ENCODE results near the gene PPP1R36. TPM values are rescaled to one million over a fixed set of nuclear protein-coding genes. Genes with fewer than 3 reads are reported as not detected.

PPP1R36 gene
- total and polyA plus RNA-seq, 2 of the 8 experiments (the other 6 are each of a cell fraction or from before 2014, with no cell fraction given) = 0.39 to 0.93 TPM

DNA sequence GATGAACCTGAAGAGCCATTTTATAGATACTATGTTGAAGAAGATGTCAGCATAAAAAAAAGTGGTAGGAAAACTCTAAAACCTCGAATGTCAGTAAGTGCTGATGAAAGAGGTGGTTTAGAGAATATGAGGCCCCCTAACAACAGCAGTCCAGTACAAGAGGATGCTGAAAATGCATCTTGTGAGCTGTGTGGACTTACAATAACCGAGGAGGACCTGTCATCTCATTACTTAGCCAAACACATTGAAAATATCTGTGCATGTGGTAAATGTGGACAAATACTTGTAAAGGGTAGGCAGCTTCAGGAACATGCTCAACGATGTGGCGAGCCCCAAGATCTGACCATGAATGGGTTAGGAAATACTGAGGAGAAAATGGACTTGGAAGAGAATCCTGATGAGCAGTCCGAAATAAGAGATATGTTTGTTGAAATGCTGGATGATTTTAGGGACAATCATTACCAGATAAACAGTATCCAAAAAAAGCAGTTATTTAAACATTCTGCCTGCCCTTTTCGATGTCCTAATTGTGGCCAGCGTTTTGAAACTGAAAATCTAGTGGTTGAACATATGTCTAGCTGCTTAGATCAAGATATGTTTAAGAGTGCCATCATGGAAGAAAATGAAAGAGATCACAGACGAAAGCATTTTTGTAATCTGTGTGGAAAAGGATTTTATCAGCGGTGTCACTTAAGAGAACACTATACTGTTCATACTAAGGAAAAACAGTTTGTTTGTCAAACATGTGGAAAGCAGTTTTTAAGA, 27.0 kb upstream of the PPP1R36 start (continued):
- TF ChIP-seq, protein P1, sequence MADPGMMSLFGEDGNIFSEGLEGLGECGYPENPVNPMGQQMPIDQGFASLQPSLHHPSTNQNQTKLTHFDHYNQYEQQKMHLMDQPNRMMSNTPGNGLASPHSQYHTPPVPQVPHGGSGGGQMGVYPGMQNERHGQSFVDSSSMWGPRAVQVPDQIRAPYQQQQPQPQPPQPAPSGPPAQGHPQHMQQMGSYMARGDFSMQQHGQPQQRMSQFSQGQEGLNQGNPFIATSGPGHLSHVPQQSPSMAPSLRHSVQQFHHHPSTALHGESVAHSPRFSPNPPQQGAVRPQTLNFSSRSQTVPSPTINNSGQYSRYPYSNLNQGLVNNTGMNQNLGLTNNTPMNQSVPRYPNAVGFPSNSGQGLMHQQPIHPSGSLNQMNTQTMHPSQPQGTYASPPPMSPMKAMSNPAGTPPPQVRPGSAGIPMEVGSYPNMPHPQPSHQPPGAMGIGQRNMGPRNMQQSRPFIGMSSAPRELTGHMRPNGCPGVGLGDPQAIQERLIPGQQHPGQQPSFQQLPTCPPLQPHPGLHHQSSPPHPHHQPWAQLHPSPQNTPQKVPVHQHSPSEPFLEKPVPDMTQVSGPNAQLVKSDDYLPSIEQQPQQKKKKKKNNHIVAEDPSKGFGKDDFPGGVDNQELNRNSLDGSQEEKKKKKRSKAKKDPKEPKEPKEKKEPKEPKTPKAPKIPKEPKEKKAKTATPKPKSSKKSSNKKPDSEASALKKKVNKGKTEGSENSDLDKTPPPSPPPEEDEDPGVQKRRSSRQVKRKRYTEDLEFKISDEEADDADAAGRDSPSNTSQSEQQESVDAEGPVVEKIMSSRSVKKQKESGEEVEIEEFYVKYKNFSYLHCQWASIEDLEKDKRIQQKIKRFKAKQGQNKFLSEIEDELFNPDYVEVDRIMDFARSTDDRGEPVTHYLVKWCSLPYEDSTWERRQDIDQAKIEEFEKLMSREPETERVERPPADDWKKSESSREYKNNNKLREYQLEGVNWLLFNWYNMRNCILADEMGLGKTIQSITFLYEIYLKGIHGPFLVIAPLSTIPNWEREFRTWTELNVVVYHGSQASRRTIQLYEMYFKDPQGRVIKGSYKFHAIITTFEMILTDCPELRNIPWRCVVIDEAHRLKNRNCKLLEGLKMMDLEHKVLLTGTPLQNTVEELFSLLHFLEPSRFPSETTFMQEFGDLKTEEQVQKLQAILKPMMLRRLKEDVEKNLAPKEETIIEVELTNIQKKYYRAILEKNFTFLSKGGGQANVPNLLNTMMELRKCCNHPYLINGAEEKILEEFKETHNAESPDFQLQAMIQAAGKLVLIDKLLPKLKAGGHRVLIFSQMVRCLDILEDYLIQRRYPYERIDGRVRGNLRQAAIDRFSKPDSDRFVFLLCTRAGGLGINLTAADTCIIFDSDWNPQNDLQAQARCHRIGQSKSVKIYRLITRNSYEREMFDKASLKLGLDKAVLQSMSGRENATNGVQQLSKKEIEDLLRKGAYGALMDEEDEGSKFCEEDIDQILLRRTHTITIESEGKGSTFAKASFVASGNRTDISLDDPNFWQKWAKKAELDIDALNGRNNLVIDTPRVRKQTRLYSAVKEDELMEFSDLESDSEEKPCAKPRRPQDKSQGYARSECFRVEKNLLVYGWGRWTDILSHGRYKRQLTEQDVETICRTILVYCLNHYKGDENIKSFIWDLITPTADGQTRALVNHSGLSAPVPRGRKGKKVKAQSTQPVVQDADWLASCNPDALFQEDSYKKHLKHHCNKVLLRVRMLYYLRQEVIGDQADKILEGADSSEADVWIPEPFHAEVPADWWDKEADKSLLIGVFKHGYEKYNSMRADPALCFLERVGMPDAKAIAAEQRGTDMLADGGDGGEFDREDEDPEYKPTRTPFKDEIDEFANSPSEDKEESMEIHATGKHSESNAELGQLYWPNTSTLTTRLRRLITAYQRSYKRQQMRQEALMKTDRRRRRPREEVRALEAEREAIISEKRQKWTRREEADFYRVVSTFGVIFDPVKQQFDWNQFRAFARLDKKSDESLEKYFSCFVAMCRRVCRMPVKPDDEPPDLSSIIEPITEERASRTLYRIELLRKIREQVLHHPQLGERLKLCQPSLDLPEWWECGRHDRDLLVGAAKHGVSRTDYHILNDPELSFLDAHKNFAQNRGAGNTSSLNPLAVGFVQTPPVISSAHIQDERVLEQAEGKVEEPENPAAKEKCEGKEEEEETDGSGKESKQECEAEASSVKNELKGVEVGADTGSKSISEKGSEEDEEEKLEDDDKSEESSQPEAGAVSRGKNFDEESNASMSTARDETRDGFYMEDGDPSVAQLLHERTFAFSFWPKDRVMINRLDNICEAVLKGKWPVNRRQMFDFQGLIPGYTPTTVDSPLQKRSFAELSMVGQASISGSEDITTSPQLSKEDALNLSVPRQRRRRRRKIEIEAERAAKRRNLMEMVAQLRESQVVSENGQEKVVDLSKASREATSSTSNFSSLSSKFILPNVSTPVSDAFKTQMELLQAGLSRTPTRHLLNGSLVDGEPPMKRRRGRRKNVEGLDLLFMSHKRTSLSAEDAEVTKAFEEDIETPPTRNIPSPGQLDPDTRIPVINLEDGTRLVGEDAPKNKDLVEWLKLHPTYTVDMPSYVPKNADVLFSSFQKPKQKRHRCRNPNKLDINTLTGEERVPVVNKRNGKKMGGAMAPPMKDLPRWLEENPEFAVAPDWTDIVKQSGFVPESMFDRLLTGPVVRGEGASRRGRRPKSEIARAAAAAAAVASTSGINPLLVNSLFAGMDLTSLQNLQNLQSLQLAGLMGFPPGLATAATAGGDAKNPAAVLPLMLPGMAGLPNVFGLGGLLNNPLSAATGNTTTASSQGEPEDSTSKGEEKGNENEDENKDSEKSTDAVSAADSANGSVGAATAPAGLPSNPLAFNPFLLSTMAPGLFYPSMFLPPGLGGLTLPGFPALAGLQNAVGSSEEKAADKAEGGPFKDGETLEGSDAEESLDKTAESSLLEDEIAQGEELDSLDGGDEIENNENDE (IDR thresholded peaks at IDR 0.05; ENCODE audit: insufficient replicate concordance, low read length) = no peak
- TF ChIP-seq EGR1 (IDR thresholded peaks at IDR 0.05; ENCODE audit: borderline replicate concordance, low read depth, low read length) = no peak
- no peak for TF ChIP-seq SUZ12 (IDR thresholded peaks at IDR 0.05; ENCODE audit: low read length)
- no peak for TF ChIP-seq YY1 (IDR thresholded peaks at IDR 0.05; ENCODE audit: low read depth, low read length)
- no peak for TF ChIP-seq BCL11A (IDR thresholded peaks at IDR 0.05; ENCODE audit: low read depth in 2 of 2, low read length in 2 of 2)
- TF ChIP-seq NANOG (IDR thresholded peaks at IDR 0.05; ENCODE audit: insufficient read depth, low read depth, low read length, poor library complexity, severe bottlenecking) = no peak
- no peak for TF ChIP-seq EP300 (IDR thresholded peaks at IDR 0.05; ENCODE audit: borderline replicate concordance in 1 of 2, low read depth in 2 of 2, low read length in 2 of 2)
